ENCODE results near the gene MRPL1.

GRCh38 chr4:77845400-77845799 lies 17.2 kb upstream of the MRPL1 start:
- TF ChIP-seq, protein P1, sequence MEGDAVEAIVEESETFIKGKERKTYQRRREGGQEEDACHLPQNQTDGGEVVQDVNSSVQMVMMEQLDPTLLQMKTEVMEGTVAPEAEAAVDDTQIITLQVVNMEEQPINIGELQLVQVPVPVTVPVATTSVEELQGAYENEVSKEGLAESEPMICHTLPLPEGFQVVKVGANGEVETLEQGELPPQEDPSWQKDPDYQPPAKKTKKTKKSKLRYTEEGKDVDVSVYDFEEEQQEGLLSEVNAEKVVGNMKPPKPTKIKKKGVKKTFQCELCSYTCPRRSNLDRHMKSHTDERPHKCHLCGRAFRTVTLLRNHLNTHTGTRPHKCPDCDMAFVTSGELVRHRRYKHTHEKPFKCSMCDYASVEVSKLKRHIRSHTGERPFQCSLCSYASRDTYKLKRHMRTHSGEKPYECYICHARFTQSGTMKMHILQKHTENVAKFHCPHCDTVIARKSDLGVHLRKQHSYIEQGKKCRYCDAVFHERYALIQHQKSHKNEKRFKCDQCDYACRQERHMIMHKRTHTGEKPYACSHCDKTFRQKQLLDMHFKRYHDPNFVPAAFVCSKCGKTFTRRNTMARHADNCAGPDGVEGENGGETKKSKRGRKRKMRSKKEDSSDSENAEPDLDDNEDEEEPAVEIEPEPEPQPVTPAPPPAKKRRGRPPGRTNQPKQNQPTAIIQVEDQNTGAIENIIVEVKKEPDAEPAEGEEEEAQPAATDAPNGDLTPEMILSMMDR (IDR thresholded peaks at IDR 0.05) = no peak
- TF ChIP-seq POLR2A (IDR thresholded peaks at IDR 0.05) = no peak
